Glomerular visceral epithelial cell (primary cell): ENCODE measurements around the gene RAB6C.
"Not testable (repeated sequence)": the region's sequence is repeated elsewhere in the genome, so short reads cannot be mapped to it uniquely, and the experiment has no call there.

ENCODE experiments used
- DNase-seq: peaks from one replicate; pipeline ENCODE4 v3.0.0-alpha.2; 2016; ENCODE audit errors: extremely low spot score

The RAB6C gene

GRCh38 chr2:129996657-129997237 lies 17.3 kb downstream of the RAB6C start:
- not testable (repeated sequence) for DNase-seq

GRCh38 chr2:129998771-129999170 lies 19.3 kb downstream of the RAB6C start:
- not testable (repeated sequence) for DNase-seq

GRCh38 chr2:130005862-130006261 lies 26.4 kb downstream of the RAB6C start:
- not testable (repeated sequence) for DNase-seq

GRCh38 chr2:130016701-130017100 lies 37.2 kb downstream of the RAB6C start:
- not testable (repeated sequence) for DNase-seq

- DNase-seq: no peak
Observed at GRCh38 chr2:130019402-130019801, 39.9 kb downstream of the RAB6C start.

- DNase-seq: not testable (repeated sequence)
Observed at GRCh38 chr2:130020069-130020468, 40.6 kb downstream of the RAB6C start.

- not testable (repeated sequence) for DNase-seq
Observed at GRCh38 chr2:130025931-130026330, 46.5 kb downstream of the RAB6C start.
